Brain microvascular endothelial cell (primary cell): ENCODE data around the gene FANCI.

Source experiments
- DNase-seq: peaks from one replicate; pipeline ENCODE4 v3.0.0-alpha.2; 2020
- H3K27ac ChIP-seq: fragments of 250-450 bp; sonication (Bioruptor Pico); 2 replicates; pipeline ENCODE4 v1.5.1; 2020; ENCODE audit warnings: mild to moderate bottlenecking, moderate library complexity
- H3K27me3 ChIP-seq: fragments of 250-450 bp; sonication (Bioruptor Pico); replicated peaks from 2 replicates; pipeline ENCODE4 v1.5.1; 2020; ENCODE audit warnings: mild to moderate bottlenecking
- H3K36me3 ChIP-seq: fragments of 250-450 bp; sonication (Bioruptor Pico); replicated peaks from 2 replicates; pipeline ENCODE4 v1.5.1; 2020; ENCODE audit warnings: mild to moderate bottlenecking
- H3K4me3 ChIP-seq: 2 replicates; pipeline ENCODE4 v1.5.1; 2011; ENCODE audit warnings: low read depth, mild to moderate bottlenecking, control low read depth, low read length, moderate library complexity
- CTCF ChIP-seq: IDR thresholded peaks from 2 replicates; pipeline ENCODE4 v1.5.1; 2011; ENCODE audit warnings: low read depth, mild to moderate bottlenecking, moderate library complexity, low read length, control low read depth, inconsistent platforms; ENCODE audit errors: missing control alignments
- in situ Hi-C: cut with HindIII; loops from 2 replicates; pipeline ENCODE4 v1.10.0; 2017; ENCODE audit warnings: low sequenced_read_pairs, low pct_ligation_motif_present

The FANCI gene

DNA sequence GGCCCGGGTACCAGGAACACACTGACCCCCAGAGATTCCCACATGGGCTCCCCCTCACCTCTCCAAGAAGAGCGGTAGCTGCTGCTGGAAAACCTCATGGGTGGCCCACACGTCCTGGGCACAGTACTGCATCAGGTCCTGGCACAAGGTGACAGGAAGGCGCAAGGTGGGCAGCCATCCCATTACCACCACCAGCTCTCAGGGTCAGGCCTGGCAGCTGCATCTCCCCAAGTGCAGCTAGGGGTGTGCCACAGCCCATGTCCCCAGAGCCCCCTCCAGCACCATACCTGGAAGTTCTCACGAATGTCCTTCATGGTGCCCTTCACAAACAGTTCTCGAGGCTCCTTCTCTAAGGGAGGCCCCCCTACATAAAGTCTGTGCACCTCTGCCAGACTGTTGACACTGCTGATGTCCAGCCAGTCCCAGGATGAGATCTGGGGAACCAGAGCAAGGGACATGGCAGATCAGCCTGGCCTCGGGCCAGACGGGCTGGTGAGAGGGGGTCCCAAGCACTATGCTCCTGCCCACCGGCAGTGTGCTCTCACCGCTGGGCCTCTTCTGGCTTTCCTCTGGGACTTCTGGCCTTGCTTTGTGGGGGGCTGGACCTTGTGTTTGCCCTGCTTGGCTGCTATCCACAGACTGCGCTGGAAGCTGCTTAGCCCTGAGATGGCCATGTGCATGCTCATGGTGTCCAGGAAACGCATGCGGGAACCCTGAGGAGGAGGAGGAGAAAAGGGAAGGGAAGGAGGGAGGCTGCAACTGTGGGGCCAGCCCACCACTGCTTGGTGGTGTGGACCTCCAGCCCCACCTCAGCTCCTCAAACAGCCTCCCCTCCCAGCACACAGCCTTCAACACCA is 84.8 kb downstream of the FANCI start:
- in situ Hi-C loops, result no loop called here
- no peaks in the 10 kb centered on the region for H3K27me3 ChIP-seq
- no peak overlapping the region for H3K4me3 ChIP-seq
- no peak for DNase-seq
- TF ChIP-seq CTCF, result no peak
- H3K27ac ChIP-seq, result no peak overlapping the region
- H3K36me3 ChIP-seq, result peaks cover 96% of the 10 kb centered on the region

- Histone ChIP-seq H3K27me3 (no peaks in the 10 kb centered on the region), H3K36me3 (peaks cover 87% of the 10 kb centered on the region), H3K4me3 (no peak overlapping the region), H3K27ac (no peak overlapping the region)
- no peak for TF ChIP-seq CTCF
- no peak for DNase-seq
- in situ Hi-C loops, result no loop called here
These were observed 85.7 kb downstream of the FANCI start for GRCh38 chr15:89329329-89330084.

GRCh38 chr15:89330119-89330518 is 86.3 kb downstream of the FANCI start:
- Histone ChIP-seq H3K36me3 (peaks cover 83% of the 10 kb centered on the region), H3K4me3 (no peak overlapping the region), H3K27ac (no peak overlapping the region), H3K27me3 (no peaks in the 10 kb centered on the region)
- no peak for DNase-seq
- no peak for TF ChIP-seq CTCF
- in situ Hi-C loops, result no loop called here

DNA sequence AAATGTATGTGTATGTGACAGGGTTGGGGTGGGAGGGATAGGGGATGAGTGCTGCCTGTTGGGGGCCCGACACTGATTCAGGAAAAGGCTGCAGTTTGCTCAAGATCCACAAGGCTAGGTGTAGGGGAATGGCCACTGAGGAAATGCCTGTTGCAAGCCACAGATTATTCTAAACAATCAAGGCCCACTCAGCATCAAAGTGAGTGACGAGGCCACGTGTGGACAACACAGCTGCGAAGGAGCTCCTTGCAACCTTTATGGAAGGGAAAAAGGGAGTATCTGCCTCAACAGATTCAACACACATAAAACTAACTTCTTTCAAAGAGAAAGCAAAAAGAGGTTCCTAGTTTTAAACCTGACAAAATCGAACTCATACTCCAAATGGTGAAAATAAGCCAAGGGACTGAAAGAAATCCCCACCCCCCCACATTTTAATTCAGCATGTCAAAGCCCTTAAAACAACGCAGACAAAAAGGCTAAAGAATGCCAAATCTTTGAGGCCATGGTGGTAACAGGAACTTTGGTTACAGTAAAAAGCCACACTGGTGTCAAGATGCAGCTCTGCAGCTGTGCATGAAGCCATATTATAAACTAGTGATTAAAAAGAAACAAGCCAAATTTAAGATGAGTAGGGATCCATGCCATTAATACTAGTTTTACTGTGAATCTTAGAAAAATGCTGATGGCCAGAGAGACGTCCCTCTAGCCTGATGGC is 87.3 kb downstream of the FANCI start:
- Histone ChIP-seq H3K27ac (no peak overlapping the region), H3K27me3 (no peaks in the 10 kb centered on the region), H3K36me3 (peaks cover 74% of the 10 kb centered on the region), H3K4me3 (no peak overlapping the region)
- TF ChIP-seq CTCF, result peak; percentile 9
- no peak for DNase-seq
- in situ Hi-C loops, result no loop called here

DNA sequence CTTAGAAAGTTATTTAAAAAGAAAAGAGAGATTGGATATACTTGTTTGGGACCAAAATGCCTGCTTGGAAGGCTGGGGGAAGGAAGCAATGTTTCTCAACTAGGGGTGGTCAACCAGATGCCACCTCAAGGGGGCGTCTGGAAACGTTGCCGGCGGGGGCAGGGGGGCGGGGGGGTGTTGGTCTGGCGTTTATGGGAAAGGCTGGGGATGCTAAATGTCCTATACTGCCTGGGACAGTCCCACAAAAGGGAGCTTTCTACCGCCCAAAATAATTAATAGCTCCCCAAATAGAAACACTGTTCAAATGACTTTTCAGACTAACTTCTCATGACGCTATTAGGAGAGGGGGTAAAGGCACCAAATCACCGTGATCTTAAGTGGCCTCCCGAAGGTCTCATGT is 88.7 kb downstream of the FANCI start:
- in situ Hi-C loops, result no loop called here
- H3K4me3 ChIP-seq, result peak overlapping the region; percentile 22
- H3K36me3 ChIP-seq, result peaks cover 60% of the 10 kb centered on the region
- TF ChIP-seq CTCF, result peak; percentile 68
- no peak overlapping the region for H3K27ac ChIP-seq
- peak; percentile 14 for DNase-seq
- no peaks in the 10 kb centered on the region for H3K27me3 ChIP-seq
